Measurements from ENCODE around the gene ITGA3.

DNA sequence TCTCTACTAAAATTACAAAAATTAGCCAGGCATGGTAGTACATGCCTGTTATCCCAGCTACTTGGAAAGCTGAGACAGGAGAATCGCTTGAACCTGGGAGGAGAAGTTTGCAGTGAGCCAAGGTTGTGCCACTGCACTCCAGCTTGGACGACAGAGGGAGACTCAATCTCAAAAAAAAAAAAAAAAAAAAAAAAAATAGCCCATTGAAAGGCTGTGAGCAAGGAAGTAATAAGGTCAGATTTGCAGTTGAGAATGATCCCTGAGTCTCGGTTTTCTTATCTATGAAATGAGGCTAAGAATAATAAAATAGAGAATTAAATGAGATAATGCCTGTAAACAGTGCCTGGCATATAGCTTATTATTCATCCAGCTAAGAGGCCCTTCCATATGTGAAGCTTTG is 37.9 kb downstream of the ITGA3 start:
- TF ChIP-seq, protein P1, sequence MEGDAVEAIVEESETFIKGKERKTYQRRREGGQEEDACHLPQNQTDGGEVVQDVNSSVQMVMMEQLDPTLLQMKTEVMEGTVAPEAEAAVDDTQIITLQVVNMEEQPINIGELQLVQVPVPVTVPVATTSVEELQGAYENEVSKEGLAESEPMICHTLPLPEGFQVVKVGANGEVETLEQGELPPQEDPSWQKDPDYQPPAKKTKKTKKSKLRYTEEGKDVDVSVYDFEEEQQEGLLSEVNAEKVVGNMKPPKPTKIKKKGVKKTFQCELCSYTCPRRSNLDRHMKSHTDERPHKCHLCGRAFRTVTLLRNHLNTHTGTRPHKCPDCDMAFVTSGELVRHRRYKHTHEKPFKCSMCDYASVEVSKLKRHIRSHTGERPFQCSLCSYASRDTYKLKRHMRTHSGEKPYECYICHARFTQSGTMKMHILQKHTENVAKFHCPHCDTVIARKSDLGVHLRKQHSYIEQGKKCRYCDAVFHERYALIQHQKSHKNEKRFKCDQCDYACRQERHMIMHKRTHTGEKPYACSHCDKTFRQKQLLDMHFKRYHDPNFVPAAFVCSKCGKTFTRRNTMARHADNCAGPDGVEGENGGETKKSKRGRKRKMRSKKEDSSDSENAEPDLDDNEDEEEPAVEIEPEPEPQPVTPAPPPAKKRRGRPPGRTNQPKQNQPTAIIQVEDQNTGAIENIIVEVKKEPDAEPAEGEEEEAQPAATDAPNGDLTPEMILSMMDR (IDR thresholded peaks at IDR 0.05), result no peak
- TF ChIP-seq TEAD4 (IDR thresholded peaks at IDR 0.05; ENCODE audit: borderline replicate concordance, insufficient read depth) (no peak), FOXM1 (IDR thresholded peaks at IDR 0.05; ENCODE audit: low read depth) (no peak), SMC3 (IDR thresholded peaks at IDR 0.05; ENCODE audit: low read depth, low read length) (no peak), EZH2phosphoT487 (IDR thresholded peaks at IDR 0.05; ENCODE audit: borderline replicate concordance, low read depth) (no peak), RFX5 (IDR thresholded peaks at IDR 0.05; ENCODE audit: low read length) (no peak)
